Measurements from ENCODE around the gene DCBLD2.

GRCh38 chr3:98894791-98895576 lies 6.5 kb downstream of the DCBLD2 start:
- TF ChIP-seq SMC3 (IDR thresholded peaks at IDR 0.05; ENCODE audit: low read depth, low read length), result no peak
- no peak for TF ChIP-seq CTCF (conservative IDR thresholded peaks at IDR 0.05; ENCODE audit: low read depth, low read length)
- no peak for TF ChIP-seq MXI1 (IDR thresholded peaks at IDR 0.05; ENCODE audit: borderline replicate concordance, low read depth, low read length)
- no peak for TF ChIP-seq MAFK (IDR thresholded peaks at IDR 0.05; ENCODE audit: low read depth, low read length)
- TF ChIP-seq POLR2A (IDR thresholded peaks at IDR 0.05; ENCODE audit: low read depth, low read length), result no peak
- no peak for TF ChIP-seq RAD21 (IDR thresholded peaks at IDR 0.05; ENCODE audit: low read length)
- TF ChIP-seq BHLHE40 (IDR thresholded peaks at IDR 0.05; ENCODE audit: low read depth, low read length), result no peak
- no peak for TF ChIP-seq CEBPB (IDR thresholded peaks at IDR 0.05; ENCODE audit: low read depth, low read length)
- no peak for TF ChIP-seq RFX5 (IDR thresholded peaks at IDR 0.05; ENCODE audit: low read depth, low read length)
- no peak for TF ChIP-seq CHD1 (IDR thresholded peaks at IDR 0.05; ENCODE audit: low read depth, low read length)
- no peak for TF ChIP-seq USF2 (IDR thresholded peaks at IDR 0.05; ENCODE audit: low read depth, low read length)
